Measurements from ENCODE around the gene DBN1.

Gene DBN1

GRCh38 chr5:177504086-177505056 lies 30.9 kb upstream of the DBN1 start:
- DNase-seq = no peak

DNA sequence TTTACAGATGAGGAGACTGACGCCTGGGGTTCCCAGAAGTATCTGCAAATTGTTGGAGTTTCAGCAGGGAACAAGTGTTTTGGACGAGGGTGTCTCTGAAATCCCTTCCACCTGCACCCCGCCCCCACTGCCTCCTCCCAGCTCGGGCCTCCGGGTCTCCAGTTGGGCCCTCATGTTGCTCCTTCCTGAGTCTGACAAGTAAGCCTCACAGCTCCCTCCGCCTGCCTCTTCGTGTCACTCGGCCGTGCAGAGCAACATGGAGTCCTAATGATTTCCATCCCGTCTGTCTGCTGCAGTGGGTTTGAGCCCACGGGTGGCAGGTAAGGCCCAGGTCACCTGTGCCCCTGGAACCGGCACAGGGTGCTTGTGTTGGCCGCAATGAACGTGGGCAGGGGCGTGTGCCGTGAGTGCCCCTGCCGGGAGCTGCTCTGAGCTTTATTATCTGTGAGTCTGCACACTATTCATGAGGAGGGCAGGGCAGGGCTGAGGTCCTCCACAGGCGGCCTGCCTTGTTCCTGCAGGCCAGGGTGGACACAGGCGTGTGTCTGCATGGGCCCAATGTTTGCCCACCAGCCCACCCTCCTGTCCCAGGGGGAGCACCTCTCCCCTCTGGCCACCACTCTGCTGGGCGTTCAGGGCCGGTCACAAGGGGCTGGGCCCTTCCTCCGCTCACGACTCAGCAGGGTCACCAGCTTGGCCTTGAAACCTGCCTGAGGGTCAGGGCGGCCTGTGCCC lies 30.1 kb upstream of the DBN1 start:
- DNase-seq = no peak

GRCh38 chr5:177502886-177503285 lies 29.5 kb upstream of the DBN1 start:
- DNase-seq = no peak

- DNase-seq = no peak
These were observed 28.6 kb upstream of the DBN1 start for GRCh38 chr5:177501874-177502678.

GRCh38 chr5:177500685-177501522 lies 27.5 kb upstream of the DBN1 start:
- peak; percentile 81 for DNase-seq

- DNase-seq = no peak
These were observed 26.4 kb upstream of the DBN1 start for GRCh38 chr5:177499842-177500241.

- no peak for DNase-seq
These were observed 24.8 kb upstream of the DBN1 start for GRCh38 chr5:177498013-177498787.

DNA sequence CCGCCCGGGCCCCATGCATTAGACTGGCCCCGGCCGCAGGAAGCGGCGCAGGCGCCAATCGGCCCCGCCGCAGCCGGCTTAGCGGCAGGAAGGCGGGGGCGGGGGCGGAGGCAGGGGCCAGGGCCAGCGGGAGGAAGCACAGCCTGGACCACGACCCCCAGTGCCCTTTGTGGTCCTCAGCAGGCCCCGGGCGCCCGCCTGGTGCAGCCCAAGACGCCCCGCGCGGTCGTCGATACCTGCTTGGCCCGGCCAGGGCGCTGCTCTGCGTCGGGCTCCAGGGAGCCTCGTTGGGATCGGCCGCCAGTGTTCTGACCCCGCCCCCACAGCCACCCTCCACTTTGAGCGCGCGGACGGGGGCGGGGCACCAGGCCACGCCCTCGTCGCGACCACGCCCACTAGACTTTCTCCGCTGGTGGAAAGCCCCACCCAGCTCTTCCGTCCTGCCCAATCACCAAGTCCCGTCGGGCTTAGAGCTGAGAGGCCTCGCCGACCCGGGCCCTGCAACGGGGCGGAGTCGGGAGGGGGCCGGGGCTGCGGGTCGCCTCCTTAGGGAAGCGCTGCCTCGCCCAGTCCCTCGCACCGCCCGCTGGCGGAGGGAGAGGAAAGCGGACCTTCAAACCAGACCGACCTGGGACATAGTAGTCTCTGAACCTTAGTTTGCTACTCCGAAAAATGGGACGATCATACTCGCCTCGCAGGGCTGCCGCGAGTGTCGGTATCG lies 24.0 kb upstream of the DBN1 start, which contains the start of gene PDLIM7:
Gene PDLIM7 (minus strand): TSS at position 313 of the 721 bp plus-strand sequence. CDS start 1,092 bp downstream, outside the sequence.
- peak; percentile 96 for DNase-seq

GRCh38 chr5:177496727-177497291 lies 23.4 kb upstream of the DBN1 start:
- DNase-seq = no peak

- DNase-seq = no peak
These were observed 22.8 kb upstream of the DBN1 start for GRCh38 chr5:177496070-177496726.

- DNase-seq = no peak
These were observed 22.0 kb upstream of the DBN1 start for GRCh38 chr5:177495243-177496060.

- peak; percentile 48 for DNase-seq
These were observed 21.1 kb upstream of the DBN1 start for GRCh38 chr5:177494346-177495195.

- no peak for DNase-seq
These were observed 20.4 kb upstream of the DBN1 start for GRCh38 chr5:177493795-177494345.

- no peak for DNase-seq
These were observed 19.4 kb upstream of the DBN1 start for GRCh38 chr5:177492841-177493240.

DNA sequence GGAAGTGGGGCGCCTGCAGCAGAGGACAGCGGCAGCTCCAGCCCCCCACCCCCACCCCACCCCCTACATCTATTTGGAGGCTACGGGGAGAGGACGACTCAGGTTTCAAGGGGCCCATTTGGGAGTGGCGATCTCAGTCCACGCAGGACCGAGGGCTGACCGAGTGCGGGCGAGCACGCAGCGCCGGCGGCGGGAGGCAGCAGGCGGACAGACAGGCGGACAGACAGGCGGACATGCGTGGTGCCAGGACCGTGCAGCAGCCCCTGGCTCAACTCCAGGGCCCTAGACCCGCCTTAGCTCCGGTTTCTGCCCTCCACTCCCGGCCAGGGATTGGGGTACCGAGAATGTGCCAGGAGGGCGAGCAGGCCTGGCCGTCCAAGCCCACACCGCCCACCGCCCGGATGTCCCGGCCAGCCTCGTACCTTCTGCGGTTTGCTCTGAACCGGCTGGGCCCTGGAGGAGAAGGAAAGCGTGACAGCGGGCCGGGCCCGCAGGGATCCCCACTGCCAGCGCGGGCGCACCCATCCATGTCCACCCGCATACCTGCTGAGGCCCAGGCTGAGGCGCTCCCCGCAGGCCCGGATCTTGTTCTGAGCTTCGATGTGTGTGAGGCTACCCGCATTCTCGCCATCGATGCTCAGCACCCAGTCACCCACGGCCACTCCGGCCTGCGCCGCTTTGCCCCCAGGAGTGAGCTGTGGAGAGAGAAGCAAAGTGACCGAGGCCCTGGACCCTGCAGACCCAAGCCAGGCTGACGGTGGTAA lies 18.7 kb upstream of the DBN1 start:
- no peak for DNase-seq

- peak; percentile 44 for DNase-seq
These were observed 18.1 kb upstream of the DBN1 start for GRCh38 chr5:177491429-177491945.

Data from activated CD4-positive, alpha-beta T cell treated with anti-CD3 and anti-CD28 coated beads, Interleukin-2, amount 50 U/mL, for 16 hours (primary cell).